ENCODE measurements around the gene GPR161.

GPR161 gene

DNA sequence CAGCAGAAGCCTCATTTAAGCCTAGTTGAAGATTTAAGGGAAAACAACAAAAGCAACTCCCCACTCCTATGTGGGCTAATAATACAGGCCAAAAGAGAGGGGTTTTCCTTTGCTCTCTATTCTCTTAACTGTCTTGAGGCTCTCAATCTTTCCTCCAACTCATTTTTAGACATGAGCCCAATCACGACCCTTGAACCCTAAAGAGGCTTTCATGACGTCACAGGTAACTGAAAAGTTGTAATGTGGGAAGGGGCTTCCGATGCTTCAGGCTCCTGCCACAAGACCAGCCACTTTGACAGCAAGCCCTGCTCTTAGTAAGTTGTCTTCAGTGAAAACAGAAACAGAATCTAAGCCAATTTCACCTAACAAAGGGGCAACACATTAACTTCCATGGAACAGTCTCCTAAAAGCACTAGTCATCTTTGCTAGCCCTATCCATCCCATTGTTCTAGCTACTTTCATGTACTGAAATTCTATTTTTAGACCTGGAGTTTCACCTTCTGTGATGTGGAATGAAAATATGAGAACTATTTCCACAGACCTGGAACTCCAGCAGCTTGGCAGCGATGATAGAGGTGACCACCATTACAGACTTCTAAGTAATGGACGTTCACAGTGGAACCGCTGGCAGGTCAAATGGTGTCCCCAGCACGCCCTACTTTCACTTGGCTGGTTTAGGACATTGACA is 36.3 kb downstream of the GPR161 start:
- no peaks in the 10 kb centered on the region for H3K9me3 ChIP-seq (ENCODE audit: control insufficient read depth, low read length)
- no peaks in the 10 kb centered on the region for H3K27me3 ChIP-seq (ENCODE audit: control insufficient read depth, insufficient read depth, low read length)
- no peaks in the 10 kb centered on the region for H3K36me3 ChIP-seq (ENCODE audit: control insufficient read depth, insufficient read depth, low read length)
- H3K4me1 ChIP-seq (ENCODE audit: control insufficient read depth, insufficient read depth, low read length) = no peaks in the 10 kb centered on the region
- H3K4me3 ChIP-seq (ENCODE audit: low read length) = no peak overlapping the region
- H3K9ac ChIP-seq (ENCODE audit: low read length) = no peak overlapping the region

DNA sequence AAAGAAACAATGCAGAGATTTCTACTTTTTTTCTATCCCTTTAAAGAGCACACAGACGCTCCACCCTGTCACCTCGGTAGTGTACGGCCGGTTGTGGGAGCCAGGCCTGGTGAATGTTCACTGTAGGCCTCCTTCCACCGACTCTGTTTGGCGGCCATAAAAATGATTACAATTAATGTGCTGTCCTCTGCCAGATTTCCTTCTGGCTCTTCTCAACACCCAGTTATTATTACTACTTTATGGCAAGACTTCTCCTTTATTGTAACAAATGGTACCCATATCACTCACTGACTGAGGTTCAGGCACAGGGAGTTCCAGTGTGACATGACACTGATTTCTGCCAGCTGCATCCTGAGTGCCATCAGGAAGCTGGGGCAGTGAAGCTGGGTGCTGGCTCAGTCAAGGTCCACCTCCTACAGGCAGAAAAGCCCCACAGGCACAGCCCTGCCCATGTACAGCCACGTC is 37.4 kb downstream of the GPR161 start:
- Histone ChIP-seq H3K4me3 (ENCODE audit: low read length) (no peak overlapping the region), H3K9me3 (ENCODE audit: control insufficient read depth, low read length) (no peaks in the 10 kb centered on the region), H3K4me1 (ENCODE audit: control insufficient read depth, insufficient read depth, low read length) (no peaks in the 10 kb centered on the region), H3K36me3 (ENCODE audit: control insufficient read depth, insufficient read depth, low read length) (no peaks in the 10 kb centered on the region), H3K27me3 (ENCODE audit: control insufficient read depth, insufficient read depth, low read length) (no peaks in the 10 kb centered on the region), H3K9ac (ENCODE audit: low read length) (no peak overlapping the region)

DNA sequence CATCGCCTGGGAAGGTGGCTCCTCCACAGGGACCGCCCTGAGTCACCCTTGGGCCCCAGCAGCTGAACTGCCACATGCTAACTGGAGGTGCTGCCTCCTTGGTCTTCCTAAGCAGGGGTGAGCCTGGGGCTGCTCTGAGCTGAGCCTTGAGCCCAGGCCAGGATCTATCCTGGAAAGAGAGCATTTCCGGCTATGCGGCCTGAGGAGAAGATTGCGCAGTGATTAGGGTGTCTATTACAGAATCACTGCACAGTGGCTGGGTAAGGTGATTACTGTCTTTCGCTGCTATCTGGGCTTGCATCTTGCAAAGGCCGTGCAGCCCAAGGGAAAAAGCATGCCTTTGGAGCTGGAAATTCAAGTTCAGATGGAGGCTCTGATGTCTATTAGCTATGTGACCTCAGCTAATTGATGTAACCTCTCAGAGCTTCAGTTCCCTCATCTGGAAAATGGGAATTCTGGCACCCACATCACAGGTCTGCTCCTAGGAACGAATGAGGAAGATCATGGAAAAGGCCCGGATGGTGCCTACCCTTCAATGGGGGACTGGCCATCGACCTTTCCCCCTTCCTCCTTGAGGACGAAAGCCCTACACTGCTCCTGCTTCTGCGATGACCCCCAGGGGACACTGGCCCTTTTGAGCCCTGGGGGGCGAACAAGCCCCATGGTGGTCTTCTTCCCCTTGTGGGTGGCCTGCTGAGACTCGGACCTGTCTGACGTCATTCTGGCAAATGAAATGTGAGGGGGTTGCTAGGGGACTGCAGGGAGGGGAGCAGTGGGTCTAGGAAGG is 38.0 kb downstream of the GPR161 start:
- no peak overlapping the region for H3K4me3 ChIP-seq (ENCODE audit: low read length)
- no peak overlapping the region for H3K9ac ChIP-seq (ENCODE audit: low read length)
- no peaks in the 10 kb centered on the region for H3K36me3 ChIP-seq (ENCODE audit: control insufficient read depth, insufficient read depth, low read length)
- no peaks in the 10 kb centered on the region for H3K27me3 ChIP-seq (ENCODE audit: control insufficient read depth, insufficient read depth, low read length)
- H3K4me1 ChIP-seq (ENCODE audit: control insufficient read depth, insufficient read depth, low read length) = no peaks in the 10 kb centered on the region
- H3K9me3 ChIP-seq (ENCODE audit: control insufficient read depth, low read length) = no peaks in the 10 kb centered on the region

DNA sequence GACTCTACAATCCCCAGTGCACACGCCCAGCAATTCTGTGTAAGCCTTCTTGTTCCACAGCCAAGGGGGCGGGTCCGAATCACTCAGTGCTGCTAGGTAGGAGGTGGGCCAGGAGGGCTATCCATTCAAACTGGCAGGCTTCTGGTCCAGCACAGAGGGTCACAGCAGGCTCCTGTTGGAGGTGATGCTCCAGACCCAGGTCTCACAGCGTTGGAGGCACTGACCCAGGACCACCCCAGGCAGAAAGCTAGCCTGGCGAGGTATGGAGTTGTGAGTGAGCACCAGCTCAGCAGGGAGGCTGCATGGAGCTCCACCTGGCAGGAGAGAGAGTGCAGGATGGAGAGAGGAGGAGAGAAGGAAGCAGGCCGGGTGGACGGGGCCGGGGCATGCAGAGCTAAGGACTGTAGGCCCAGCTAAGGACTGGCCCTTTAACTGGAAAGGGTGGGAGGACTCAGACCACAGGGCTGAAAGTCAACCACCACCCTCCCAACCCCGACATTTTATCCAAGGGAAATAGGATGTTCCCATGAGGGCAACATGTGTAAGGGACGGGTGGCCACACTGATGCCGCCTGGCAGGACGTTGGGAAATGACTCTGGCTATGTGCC is 38.7 kb downstream of the GPR161 start:
- H3K36me3 ChIP-seq (ENCODE audit: control insufficient read depth, insufficient read depth, low read length) = no peaks in the 10 kb centered on the region

DNA sequence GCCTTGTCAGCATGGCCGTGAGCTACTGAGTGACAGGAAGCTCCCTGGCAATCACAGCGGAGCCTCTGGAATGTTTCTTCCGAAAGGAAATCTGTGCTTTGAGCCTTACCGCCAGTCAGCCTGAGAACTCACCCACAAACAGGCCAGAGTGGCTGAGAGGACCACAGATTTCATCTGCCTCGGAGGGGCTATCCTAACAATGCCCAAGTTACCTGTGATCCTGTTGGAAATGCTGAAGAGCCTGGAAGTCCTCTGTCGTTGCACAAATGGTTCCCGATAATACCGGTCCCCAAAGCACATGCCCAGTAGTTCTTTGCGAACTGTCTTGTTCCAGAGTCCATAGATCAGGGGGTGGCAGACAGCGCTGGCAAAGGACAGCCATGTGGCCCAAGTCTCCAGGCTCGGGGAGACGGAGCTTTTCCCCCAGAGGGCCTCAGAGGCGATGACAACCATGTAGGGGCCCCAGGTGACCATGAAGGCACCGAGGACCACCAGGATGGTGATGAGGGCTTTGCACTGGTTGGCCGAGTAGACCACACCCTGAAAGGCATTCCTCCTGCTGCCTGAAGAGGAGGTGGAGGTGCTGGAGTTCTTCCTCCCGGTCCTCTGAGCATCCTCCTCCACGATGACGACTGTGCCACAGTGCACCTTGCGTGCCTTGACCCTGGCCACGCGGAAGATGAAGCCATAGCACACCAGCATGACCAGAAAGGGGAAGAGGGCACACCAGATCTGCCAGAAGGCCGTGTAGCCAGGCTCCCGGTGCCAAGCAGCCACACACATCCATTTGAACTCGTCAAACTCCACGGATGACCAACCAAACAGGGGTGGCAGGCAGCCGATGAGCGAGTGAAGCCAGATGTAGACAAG is 40.2 kb downstream of the GPR161 start:
- H3K4me1 ChIP-seq (ENCODE audit: control insufficient read depth, insufficient read depth, low read length) = no peaks in the 10 kb centered on the region
- H3K4me3 ChIP-seq (ENCODE audit: low read length) = no peak overlapping the region
- H3K36me3 ChIP-seq (ENCODE audit: control insufficient read depth, insufficient read depth, low read length) = no peaks in the 10 kb centered on the region

More for the DNA sequence above, 38.7 kb downstream of the GPR161 start:
- H3K9ac ChIP-seq (ENCODE audit: low read length) = no peak overlapping the region
- no peaks in the 10 kb centered on the region for H3K9me3 ChIP-seq (ENCODE audit: control insufficient read depth, low read length)
- no peaks in the 10 kb centered on the region for H3K4me1 ChIP-seq (ENCODE audit: control insufficient read depth, insufficient read depth, low read length)
- no peak overlapping the region for H3K4me3 ChIP-seq (ENCODE audit: low read length)
- no peaks in the 10 kb centered on the region for H3K27me3 ChIP-seq (ENCODE audit: control insufficient read depth, insufficient read depth, low read length)

DNA sequence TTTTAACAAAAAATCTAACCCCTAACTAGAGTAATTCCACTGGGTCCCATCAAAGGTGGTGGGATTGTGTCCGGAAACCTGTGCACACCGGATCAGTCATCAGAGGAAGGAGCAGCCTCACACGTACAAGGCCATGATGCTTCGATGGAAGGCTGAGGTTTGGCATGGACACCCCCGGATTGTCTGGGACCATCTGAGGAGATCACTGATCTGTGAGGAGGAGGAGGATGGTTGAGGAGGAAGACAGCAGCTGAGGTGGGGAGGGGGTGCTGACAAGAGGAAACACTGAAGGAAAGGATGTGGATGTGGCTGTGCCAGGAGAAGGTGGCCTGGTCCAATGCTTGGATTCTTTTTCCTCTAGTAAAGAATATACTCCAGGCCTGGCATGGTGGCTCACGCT is 41.3 kb downstream of the GPR161 start:
- no peak overlapping the region for H3K4me3 ChIP-seq (ENCODE audit: low read length)
- no peaks in the 10 kb centered on the region for H3K27me3 ChIP-seq (ENCODE audit: control insufficient read depth, insufficient read depth, low read length)
- H3K4me1 ChIP-seq (ENCODE audit: control insufficient read depth, insufficient read depth, low read length) = no peaks in the 10 kb centered on the region
- H3K9me3 ChIP-seq (ENCODE audit: control insufficient read depth, low read length) = no peaks in the 10 kb centered on the region
- no peak overlapping the region for H3K9ac ChIP-seq (ENCODE audit: low read length)
- H3K36me3 ChIP-seq (ENCODE audit: control insufficient read depth, insufficient read depth, low read length) = no peaks in the 10 kb centered on the region

More for the DNA sequence above, 40.2 kb downstream of the GPR161 start:
- Histone ChIP-seq H3K9ac (ENCODE audit: low read length) (no peak overlapping the region), H3K9me3 (ENCODE audit: control insufficient read depth, low read length) (no peaks in the 10 kb centered on the region), H3K27me3 (ENCODE audit: control insufficient read depth, insufficient read depth, low read length) (no peaks in the 10 kb centered on the region)

DNA sequence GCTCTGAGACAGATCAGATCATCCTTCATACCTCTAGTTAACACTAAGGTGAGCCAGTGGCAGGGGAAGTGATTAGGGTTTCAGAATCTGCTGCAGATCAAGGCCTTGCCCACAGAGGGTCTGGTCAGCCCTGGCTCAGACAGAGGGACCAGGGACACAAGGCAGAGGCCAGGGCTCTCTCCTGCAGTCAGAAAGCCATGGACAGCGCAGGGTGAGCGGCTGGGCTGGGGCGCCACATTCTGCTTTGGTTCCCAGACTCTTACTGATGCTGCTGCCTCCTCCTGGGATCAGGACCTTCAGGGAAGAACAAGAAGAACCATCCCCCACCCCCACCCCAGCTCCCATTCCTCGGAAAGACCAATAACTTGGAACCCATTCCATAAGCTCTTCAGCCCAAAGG is 43.1 kb downstream of the GPR161 start:
- H3K9ac ChIP-seq (ENCODE audit: low read length) = no peak overlapping the region
- no peaks in the 10 kb centered on the region for H3K36me3 ChIP-seq (ENCODE audit: control insufficient read depth, insufficient read depth, low read length)
- no peaks in the 10 kb centered on the region for H3K27me3 ChIP-seq (ENCODE audit: control insufficient read depth, insufficient read depth, low read length)
- no peaks in the 10 kb centered on the region for H3K9me3 ChIP-seq (ENCODE audit: control insufficient read depth, low read length)
- no peaks in the 10 kb centered on the region for H3K4me1 ChIP-seq (ENCODE audit: control insufficient read depth, insufficient read depth, low read length)
- H3K4me3 ChIP-seq (ENCODE audit: low read length) = no peak overlapping the region

DNA sequence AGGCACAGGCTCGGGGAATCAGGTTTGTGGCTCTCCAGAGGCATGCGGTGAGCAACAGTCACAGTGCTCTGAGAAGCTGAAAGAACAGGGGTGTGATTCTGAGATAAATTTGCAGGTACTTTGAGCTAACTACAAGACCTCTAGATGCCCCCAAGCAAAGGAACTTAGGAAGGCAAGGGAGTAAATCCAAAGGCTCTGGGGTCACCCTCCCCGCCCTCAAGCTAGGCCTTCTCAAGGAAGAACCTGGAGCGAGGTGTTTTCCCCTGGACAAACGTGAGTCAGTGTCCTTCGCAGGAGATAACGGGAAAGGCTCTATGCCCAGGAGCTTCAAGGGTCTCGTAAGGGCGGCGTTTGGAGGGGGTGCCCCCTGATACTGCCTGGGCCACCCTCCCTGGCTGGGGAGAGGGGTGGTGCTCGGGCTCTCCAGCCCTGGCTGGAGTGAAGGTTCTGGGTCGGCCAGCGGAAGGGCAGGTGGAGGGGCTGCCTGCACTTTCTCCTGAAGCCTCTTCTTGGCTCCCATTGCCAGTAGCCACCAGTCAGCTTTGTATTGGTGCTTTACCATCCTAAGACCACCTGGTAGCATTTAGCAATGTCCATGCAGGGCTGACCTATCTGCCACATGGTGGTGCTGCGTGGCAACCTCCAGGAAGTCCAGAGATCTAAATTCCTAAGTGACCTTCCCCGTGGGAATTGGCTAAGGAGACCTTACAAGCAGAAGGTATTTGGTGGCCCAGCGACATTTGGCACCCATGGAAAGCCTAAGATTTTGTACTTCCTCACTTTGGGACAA is 44.0 kb downstream of the GPR161 start:
- Histone ChIP-seq H3K27me3 (ENCODE audit: control insufficient read depth, insufficient read depth, low read length) (no peaks in the 10 kb centered on the region), H3K36me3 (ENCODE audit: control insufficient read depth, insufficient read depth, low read length) (no peaks in the 10 kb centered on the region), H3K4me3 (ENCODE audit: low read length) (no peak overlapping the region), H3K9me3 (ENCODE audit: control insufficient read depth, low read length) (no peaks in the 10 kb centered on the region), H3K9ac (ENCODE audit: low read length) (no peak overlapping the region), H3K4me1 (ENCODE audit: control insufficient read depth, insufficient read depth, low read length) (no peaks in the 10 kb centered on the region)

DNA sequence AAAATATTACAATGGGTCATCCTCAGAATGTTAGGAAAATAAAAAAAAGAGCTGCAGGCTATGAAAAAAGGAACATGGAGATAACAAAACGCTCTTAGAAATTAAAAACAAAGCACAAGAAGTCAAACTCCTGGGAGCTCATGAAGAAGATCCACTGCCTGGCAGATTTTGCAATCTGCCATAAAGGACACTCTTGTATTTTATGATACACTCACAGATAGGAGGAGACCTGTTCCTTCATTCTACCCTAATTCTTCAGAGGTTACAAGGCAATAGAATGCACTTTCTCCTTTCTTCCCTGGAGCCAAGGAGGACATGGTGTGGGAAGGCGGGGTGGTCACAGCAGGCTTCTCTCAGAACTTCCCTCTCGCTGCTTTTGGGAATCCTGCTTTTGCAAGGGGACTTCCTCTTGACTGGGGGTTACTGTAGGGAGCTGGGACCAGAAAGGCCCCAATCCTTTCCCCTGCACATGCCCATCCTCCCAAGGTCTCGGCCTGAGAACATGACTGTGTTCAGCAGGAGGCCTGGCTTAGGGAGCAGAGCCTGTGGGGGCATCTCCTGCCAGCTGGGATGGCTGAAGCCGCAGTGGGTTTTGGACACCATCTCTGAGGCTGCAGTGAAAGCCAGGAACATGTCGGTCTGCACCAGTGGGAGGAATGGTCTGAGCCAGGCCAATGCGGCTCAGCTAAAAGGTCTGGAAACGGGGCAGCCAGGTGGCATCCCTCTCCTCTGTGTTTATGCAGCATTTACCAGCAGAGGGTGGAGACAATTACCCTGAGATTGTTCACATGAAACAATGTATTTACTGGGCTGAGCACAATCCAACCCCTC is 44.8 kb downstream of the GPR161 start:
- Histone ChIP-seq H3K9me3 (ENCODE audit: control insufficient read depth, low read length) (no peaks in the 10 kb centered on the region), H3K27me3 (ENCODE audit: control insufficient read depth, insufficient read depth, low read length) (no peaks in the 10 kb centered on the region), H3K36me3 (ENCODE audit: control insufficient read depth, insufficient read depth, low read length) (no peaks in the 10 kb centered on the region), H3K9ac (ENCODE audit: low read length) (no peak overlapping the region), H3K4me1 (ENCODE audit: control insufficient read depth, insufficient read depth, low read length) (no peaks in the 10 kb centered on the region), H3K4me3 (ENCODE audit: low read length) (no peak overlapping the region)

DNA sequence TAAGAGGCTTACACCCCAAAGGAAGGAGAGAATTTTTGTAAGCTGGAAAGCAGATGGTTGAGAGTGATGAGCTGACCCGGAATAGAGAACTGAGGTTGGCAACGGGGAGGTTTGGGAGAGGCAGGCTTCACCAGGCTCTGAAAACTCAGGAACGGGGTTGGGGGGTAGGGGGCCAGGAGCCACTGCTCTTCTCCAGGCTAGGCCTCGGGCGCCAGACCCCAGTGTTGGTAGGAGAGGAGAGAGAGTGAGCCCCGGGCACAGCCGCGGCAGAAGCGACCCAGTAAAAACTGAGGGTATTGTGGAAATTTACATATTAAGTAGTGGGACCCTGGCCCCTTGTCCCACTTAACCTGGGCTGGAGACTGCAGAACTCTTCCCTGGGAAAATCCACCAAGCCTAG is 45.7 kb downstream of the GPR161 start:
- H3K36me3 ChIP-seq (ENCODE audit: control insufficient read depth, insufficient read depth, low read length) = no peaks in the 10 kb centered on the region
- H3K9ac ChIP-seq (ENCODE audit: low read length) = no peak overlapping the region
- no peak overlapping the region for H3K4me3 ChIP-seq (ENCODE audit: low read length)
- no peaks in the 10 kb centered on the region for H3K27me3 ChIP-seq (ENCODE audit: control insufficient read depth, insufficient read depth, low read length)
- no peaks in the 10 kb centered on the region for H3K4me1 ChIP-seq (ENCODE audit: control insufficient read depth, insufficient read depth, low read length)
- H3K9me3 ChIP-seq (ENCODE audit: control insufficient read depth, low read length) = no peaks in the 10 kb centered on the region

Measured in mucosa of stomach (tissue), 1 donor.